ENCODE data around the gene ALDH5A1.

DNA sequence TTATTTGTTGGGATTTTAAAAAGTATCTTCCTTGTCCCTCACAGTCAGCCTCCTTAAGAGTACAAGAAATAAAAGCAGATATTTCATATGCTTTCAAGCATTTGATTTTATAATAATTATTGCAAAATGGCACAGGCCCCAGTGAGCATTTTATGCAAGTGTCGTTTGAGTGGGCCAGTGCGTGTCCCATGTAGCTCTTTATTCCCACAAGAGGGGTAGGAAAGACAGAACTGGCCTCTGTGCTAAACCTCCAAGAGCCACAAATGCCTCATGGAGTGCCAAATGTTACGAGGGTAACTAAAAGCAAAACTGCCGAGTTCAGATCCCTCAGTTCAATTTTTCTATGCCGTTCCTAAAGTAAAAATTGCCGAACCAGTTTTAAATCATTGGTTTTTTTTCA is 18.1 kb upstream of the ALDH5A1 start:
- TF ChIP-seq, protein P1, sequence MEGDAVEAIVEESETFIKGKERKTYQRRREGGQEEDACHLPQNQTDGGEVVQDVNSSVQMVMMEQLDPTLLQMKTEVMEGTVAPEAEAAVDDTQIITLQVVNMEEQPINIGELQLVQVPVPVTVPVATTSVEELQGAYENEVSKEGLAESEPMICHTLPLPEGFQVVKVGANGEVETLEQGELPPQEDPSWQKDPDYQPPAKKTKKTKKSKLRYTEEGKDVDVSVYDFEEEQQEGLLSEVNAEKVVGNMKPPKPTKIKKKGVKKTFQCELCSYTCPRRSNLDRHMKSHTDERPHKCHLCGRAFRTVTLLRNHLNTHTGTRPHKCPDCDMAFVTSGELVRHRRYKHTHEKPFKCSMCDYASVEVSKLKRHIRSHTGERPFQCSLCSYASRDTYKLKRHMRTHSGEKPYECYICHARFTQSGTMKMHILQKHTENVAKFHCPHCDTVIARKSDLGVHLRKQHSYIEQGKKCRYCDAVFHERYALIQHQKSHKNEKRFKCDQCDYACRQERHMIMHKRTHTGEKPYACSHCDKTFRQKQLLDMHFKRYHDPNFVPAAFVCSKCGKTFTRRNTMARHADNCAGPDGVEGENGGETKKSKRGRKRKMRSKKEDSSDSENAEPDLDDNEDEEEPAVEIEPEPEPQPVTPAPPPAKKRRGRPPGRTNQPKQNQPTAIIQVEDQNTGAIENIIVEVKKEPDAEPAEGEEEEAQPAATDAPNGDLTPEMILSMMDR (IDR thresholded peaks at IDR 0.05): no peak
- TF ChIP-seq POLR2A (IDR thresholded peaks at IDR 0.05): no peak

All from ovary (tissue), 3 donors.